Measurements from ENCODE around the gene ZHX3.
"Not testable (repeated sequence)": the region's sequence is repeated elsewhere in the genome, so short reads cannot be mapped to it uniquely, and the experiment has no call there.

Gene ZHX3

GRCh38 chr20:41330343-41330720 is 12.8 kb upstream of the ZHX3 start:
- DNase-seq, result no peak

GRCh38 chr20:41329435-41330342 is 12.2 kb upstream of the ZHX3 start:
- DNase-seq, result peak; percentile 72

GRCh38 chr20:41327178-41327577 is 9.6 kb upstream of the ZHX3 start:
- DNase-seq, result no peak

- no peak for DNase-seq
Measured at GRCh38 chr20:41320976-41321375, 3.4 kb upstream of the ZHX3 start.

- no peak for DNase-seq
Measured at GRCh38 chr20:41320441-41320840, 2.9 kb upstream of the ZHX3 start.

GRCh38 chr20:41318271-41318649 is 729 bp upstream of the ZHX3 start:
- no peak for DNase-seq

GRCh38 chr20:41316602-41317545 is 657 bp downstream of the ZHX3 start:
- DNase-seq, result peak; percentile 85

GRCh38 chr20:41316051-41316450 is 1.5 kb downstream of the ZHX3 start:
- no peak for DNase-seq

GRCh38 chr20:41314386-41314785 is 3.1 kb downstream of the ZHX3 start:
- no peak for DNase-seq

GRCh38 chr20:41312009-41312408 is 5.5 kb downstream of the ZHX3 start:
- DNase-seq, result not testable (repeated sequence)

GRCh38 chr20:41309817-41310216 is 7.7 kb downstream of the ZHX3 start:
- DNase-seq, result no peak

GRCh38 chr20:41308726-41309413 is 8.7 kb downstream of the ZHX3 start:
- DNase-seq, result no peak

GRCh38 chr20:41308290-41308711 is 9.2 kb downstream of the ZHX3 start:
- DNase-seq, result no peak

GRCh38 chr20:41307021-41307420 is 10.5 kb downstream of the ZHX3 start:
- DNase-seq, result no peak

- no peak for DNase-seq
Measured at GRCh38 chr20:41306061-41306727, 11.3 kb downstream of the ZHX3 start.

- no peak for DNase-seq
Measured at GRCh38 chr20:41304424-41305079, 13.0 kb downstream of the ZHX3 start.

GRCh38 chr20:41304002-41304401 is 13.5 kb downstream of the ZHX3 start:
- DNase-seq, result no peak

GRCh38 chr20:41300886-41301285 is 16.6 kb downstream of the ZHX3 start:
- no peak for DNase-seq

- no peak for DNase-seq
Measured at GRCh38 chr20:41300383-41300782, 17.1 kb downstream of the ZHX3 start.

- no peak for DNase-seq
Measured at GRCh38 chr20:41299899-41300298, 17.6 kb downstream of the ZHX3 start.

GRCh38 chr20:41293269-41294037 is 24.1 kb downstream of the ZHX3 start:
- no peak for DNase-seq

Measured in activated naive CD4-positive, alpha-beta T cell treated with anti-CD3 and anti-CD28 coated beads, Interleukin-2, amount 50 U/mL, for 16 hours (primary cell).